SU-DHL-6 (cell line): Measurements from ENCODE around the gene NKPD1.
A peak's percentile ranks its signal among the peaks of the same experiment; 100 is the strongest.

Experiments used
- H2AFZ ChIP-seq: fragments of 200-600 bp; sonication (generic); 2 replicates; pipeline ENCODE4 v1.6.1; 2014; ENCODE audit warnings: low read depth, mild to moderate bottlenecking, moderate library complexity, mixed read lengths, antibody characterized with exemption, low read length; ENCODE audit not compliant: severe bottlenecking
- H3F3A ChIP-seq: fragments of 200-600 bp; shearing (Covaris generic); 2 replicates; pipeline ENCODE4 v1.6.0; 2016; ENCODE audit warnings: antibody characterized with exemption, mild to moderate bottlenecking; ENCODE audit not compliant: insufficient read depth
- H3K27ac ChIP-seq: fragments of 200-600 bp; sonication (generic); 2 replicates; pipeline ENCODE4 v1.5.1; 2016; ENCODE audit warnings: low read depth, mild to moderate bottlenecking, low read length, moderate library complexity, mixed read lengths
- H3K27me3 ChIP-seq: fragments of 200-600 bp; sonication (generic), shearing (Covaris generic); 2 replicates; pipeline ENCODE4 v1.6.0; 2014; ENCODE audit warnings: mild to moderate bottlenecking, low read length
- H3K36me3 ChIP-seq: fragments of 200-600 bp; sonication (generic); 2 replicates; pipeline ENCODE4 v1.6.1; 2014; ENCODE audit warnings: mild to moderate bottlenecking, low read length, mixed read lengths
- H3K4me2 ChIP-seq: fragments of 300-600, 200-600 bp; shearing (Covaris generic), sonication (generic); 2 replicates; pipeline ENCODE4 v1.6.0; 2014; ENCODE audit warnings: low read length, low read depth, mild to moderate bottlenecking; ENCODE audit not compliant: poor library complexity, severe bottlenecking
- H3K4me3 ChIP-seq: fragments of 200-600 bp; sonication (generic); 2 replicates; pipeline ENCODE4 v1.5.1; 2014; ENCODE audit warnings: antibody characterized with exemption, low read length, mild to moderate bottlenecking, mixed read lengths; ENCODE audit not compliant: insufficient read depth, poor library complexity, severe bottlenecking
- H3K79me2 ChIP-seq: fragments of 200-600 bp; sonication (generic); 2 replicates; pipeline ENCODE4 v1.6.1; 2014; ENCODE audit warnings: mild to moderate bottlenecking, low read length, moderate library complexity; ENCODE audit not compliant: insufficient read depth
- H3K9ac ChIP-seq: fragments of 200-600 bp; sonication (generic); 2 replicates; pipeline ENCODE4 v1.7.0; 2014; ENCODE audit warnings: mild to moderate bottlenecking, low read length
- H3K9me2 ChIP-seq: fragments of 200-600 bp; sonication (generic); replicated peaks from 2 replicates; pipeline ENCODE4 v1.6.1; 2014; ENCODE audit warnings: low read length; ENCODE audit not compliant: insufficient read depth
- H3K9me3 ChIP-seq: fragments of 200-600 bp; sonication (generic); 2 replicates; pipeline ENCODE4 v1.6.1; 2014; ENCODE audit warnings: low read length, mixed read lengths; ENCODE audit not compliant: insufficient read depth
- H4K20me1 ChIP-seq: fragments of 200-600 bp; sonication (generic); 2 replicates; pipeline ENCODE4 v1.6.1; 2014; ENCODE audit warnings: low read depth, mild to moderate bottlenecking, antibody characterized with exemption, low read length, moderate library complexity, mixed read lengths
- EZH2phosphoT487 ChIP-seq: fragments of 200-600 bp; sonication (generic), shearing (Covaris generic); conservative IDR thresholded peaks from 2 replicates; pipeline ENCODE4 v1.6.1; 2018; ENCODE audit warnings: mild to moderate bottlenecking, antibody characterized with exemption, low read length, moderate library complexity, mixed read lengths
- TF ChIP-seq, protein P1 (sequence below): fragments of 200-600 bp; sonication (generic); IDR thresholded peaks from one replicate; pipeline ENCODE4 v1.5.1; 2017; ENCODE audit warnings: antibody characterized with exemption, mild to moderate bottlenecking, low read length, moderate library complexity; ENCODE audit not compliant: insufficient read depth, poor library complexity, severe bottlenecking

The NKPD1 gene

DNA sequence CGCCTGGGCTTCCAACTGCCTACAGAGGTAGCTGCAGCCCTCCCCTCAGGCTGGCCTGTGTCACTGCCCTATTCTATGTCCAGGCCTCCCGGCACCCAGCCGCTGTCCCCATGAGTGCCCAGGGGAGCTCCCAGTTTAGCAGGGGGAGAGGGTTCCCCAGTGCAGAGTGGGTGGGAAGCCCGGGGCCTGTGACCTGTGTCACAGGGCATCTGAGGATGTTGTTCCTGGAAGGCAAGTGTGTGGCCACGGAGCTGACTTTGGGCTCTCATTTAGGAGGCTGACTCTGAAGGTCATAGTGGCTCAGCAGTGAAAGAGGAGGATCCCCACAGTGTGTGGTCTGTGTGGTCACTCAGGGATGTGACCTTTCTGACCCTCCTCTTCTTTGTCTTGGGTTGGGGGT lies 42.7 kb downstream of the NKPD1 start:
- Histone ChIP-seq H4K20me1 (peaks cover 7% of the 10 kb centered on the region), H3K27ac (peak overlapping the region; percentile 48), H3K4me3 (no peak overlapping the region), H3K27me3 (no peaks in the 10 kb centered on the region), H3K9me2 (no peaks in the 10 kb centered on the region), H3K79me2 (peaks cover 42% of the 10 kb centered on the region; the same call in 1 of the 2 replicates), H3K9ac (no peak overlapping the region), H2AFZ (no peak overlapping the region), H3K36me3 (no peaks in the 10 kb centered on the region), H3F3A (0 out of 2 replicates have a peak, but pooled peaks cover 7% of the 10 kb centered on the region), H3K9me3 (no peaks in the 10 kb centered on the region), H3K4me2 (peak overlapping the region; percentile 24)
- TF ChIP-seq, protein P1, sequence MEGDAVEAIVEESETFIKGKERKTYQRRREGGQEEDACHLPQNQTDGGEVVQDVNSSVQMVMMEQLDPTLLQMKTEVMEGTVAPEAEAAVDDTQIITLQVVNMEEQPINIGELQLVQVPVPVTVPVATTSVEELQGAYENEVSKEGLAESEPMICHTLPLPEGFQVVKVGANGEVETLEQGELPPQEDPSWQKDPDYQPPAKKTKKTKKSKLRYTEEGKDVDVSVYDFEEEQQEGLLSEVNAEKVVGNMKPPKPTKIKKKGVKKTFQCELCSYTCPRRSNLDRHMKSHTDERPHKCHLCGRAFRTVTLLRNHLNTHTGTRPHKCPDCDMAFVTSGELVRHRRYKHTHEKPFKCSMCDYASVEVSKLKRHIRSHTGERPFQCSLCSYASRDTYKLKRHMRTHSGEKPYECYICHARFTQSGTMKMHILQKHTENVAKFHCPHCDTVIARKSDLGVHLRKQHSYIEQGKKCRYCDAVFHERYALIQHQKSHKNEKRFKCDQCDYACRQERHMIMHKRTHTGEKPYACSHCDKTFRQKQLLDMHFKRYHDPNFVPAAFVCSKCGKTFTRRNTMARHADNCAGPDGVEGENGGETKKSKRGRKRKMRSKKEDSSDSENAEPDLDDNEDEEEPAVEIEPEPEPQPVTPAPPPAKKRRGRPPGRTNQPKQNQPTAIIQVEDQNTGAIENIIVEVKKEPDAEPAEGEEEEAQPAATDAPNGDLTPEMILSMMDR: no peak
- no peak for TF ChIP-seq EZH2phosphoT487

DNA sequence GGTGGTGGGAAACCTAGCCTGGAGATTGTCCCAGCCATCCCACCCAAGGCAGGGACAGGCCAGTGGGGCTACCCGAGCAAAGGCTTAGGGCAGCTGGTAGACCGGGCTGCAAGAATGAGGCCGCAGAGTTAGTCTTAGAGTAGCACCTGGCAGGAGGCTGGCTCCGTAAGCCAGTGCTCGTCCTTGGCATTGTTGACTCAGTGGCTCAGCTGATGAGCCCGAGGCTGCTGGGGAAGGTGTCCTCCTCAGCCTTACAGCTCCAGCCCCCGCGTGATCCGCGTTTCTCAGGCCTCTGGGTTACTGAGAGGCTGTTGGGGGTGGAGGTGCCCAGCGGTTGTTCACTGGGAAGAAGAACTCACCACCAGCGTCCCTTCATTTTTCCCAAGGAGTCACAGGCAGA lies 43.1 kb downstream of the NKPD1 start:
- Histone ChIP-seq H3K9me3 (no peaks in the 10 kb centered on the region), H3K79me2 (peaks cover 45% of the 10 kb centered on the region; the same call in 1 of the 2 replicates), H3K4me3 (no peak overlapping the region), H3K4me2 (no peak overlapping the region), H3K27ac (no peak overlapping the region), H2AFZ (no peak overlapping the region), H3K36me3 (no peaks in the 10 kb centered on the region), H3K9me2 (no peaks in the 10 kb centered on the region), H4K20me1 (peaks cover 7% of the 10 kb centered on the region), H3K27me3 (no peaks in the 10 kb centered on the region), H3F3A (0 out of 2 replicates have a peak, but pooled peaks cover 7% of the 10 kb centered on the region), H3K9ac (no peak overlapping the region)
- TF ChIP-seq, protein P1: no peak
- TF ChIP-seq EZH2phosphoT487: no peak

DNA sequence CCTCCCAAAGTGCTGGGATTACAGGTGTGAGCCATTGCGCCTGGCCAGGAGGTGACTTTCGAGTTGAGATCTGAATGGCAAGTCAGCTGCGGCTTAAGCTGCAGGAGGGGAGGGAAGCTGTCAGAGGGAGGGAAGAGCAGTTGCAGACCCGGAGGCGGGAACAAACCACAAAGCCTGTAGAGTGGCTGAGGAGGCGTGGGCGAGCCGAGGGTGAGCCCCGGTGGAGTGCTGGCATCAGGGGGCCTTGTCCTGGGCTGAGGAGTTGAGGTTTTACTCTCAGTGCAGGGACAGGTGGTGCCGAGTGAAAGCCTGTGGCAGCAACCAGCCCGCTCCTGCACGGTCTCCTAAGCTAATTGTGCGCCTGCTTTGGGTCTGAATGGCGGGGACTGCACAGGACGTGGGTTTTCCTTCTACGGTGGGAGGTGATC lies 43.6 kb downstream of the NKPD1 start:
- Histone ChIP-seq H3K79me2 (peaks cover 50% of the 10 kb centered on the region; the same call in 1 of the 2 replicates), H4K20me1 (peaks cover 7% of the 10 kb centered on the region), H3K27me3 (no peaks in the 10 kb centered on the region), H3K4me2 (no peak overlapping the region), H3K36me3 (no peaks in the 10 kb centered on the region), H3K27ac (no peak overlapping the region; the same call in 1 of the 2 replicates), H3F3A (0 out of 2 replicates have a peak, but pooled peaks cover 7% of the 10 kb centered on the region), H3K9me2 (no peaks in the 10 kb centered on the region), H3K9me3 (no peaks in the 10 kb centered on the region), H2AFZ (no peak overlapping the region), H3K4me3 (no peak overlapping the region), H3K9ac (no peak overlapping the region)
- TF ChIP-seq EZH2phosphoT487: no peak
- TF ChIP-seq, protein P1: no peak
